Upper lobe of right lung (tissue), 1 donor: ENCODE measurements around the gene RBM24. TPM values are rescaled to one million over a fixed set of nuclear protein-coding genes. Genes with fewer than 3 reads are reported as not detected.
A peak's percentile ranks its signal among the peaks of the same experiment; 100 is the strongest.

ENCODE experiments used
- ATAC-seq: fragments of 200-7000 bp; cut with Tn5 transposase; one replicate; pipeline ENCODE4 v1.9.1; 2020; ENCODE audit warnings: mild to moderate bottlenecking, moderate library complexity
- DNase-seq: peaks from one replicate; pipeline ENCODE4 v3.0.0-alpha.2; 2020
- H3K27ac ChIP-seq: fragments of 200-600 bp; one replicate; pipeline ENCODE4 v1.8.0; 2022
- H3K27me3 ChIP-seq: fragments of 200-600 bp; one replicate; pipeline ENCODE4 v1.8.0; 2022; ENCODE audit warnings: mild to moderate bottlenecking
- H3K36me3 ChIP-seq: fragments of 200-600 bp; one replicate; pipeline ENCODE4 v1.8.0; 2022
- H3K4me1 ChIP-seq: fragments of 200-600 bp; one replicate; pipeline ENCODE4 v1.8.0; 2022
- H3K4me3 ChIP-seq: fragments of 200-600 bp; one replicate; pipeline ENCODE4 v1.8.0; 2022; ENCODE audit warnings: mild to moderate bottlenecking
- H3K9me3 ChIP-seq: fragments of 200-600 bp; one replicate; pipeline ENCODE4 v1.8.0; 2022
- intact Hi-C: fragments of 100-400 bp; cut with DNase I; formaldehyde crosslinking; loops from one replicate; pipeline ENCODE4 v1.11.0; 2022
- long read RNA-seq: library from polyadenylated mRNA; unstranded; transcript quantifications from one replicate; pipeline ENCODE4 v2.0.0, GENCODE V29; 2021
- total RNA-seq: library from RNA; stranded (reverse); fragmentation: NEBNext Ultra II Directional; extraction: Animal tissue kit (Norgen Biotek cat#: 25700); gene quantifications from one replicate; pipeline ENCODE4 v1.2.1, GENCODE V29; 2021
- TF ChIP-seq, protein P1 (sequence below): fragments of 200-600 bp; IDR thresholded peaks from one replicate; pipeline ENCODE4 v1.8.0; 2022; ENCODE audit warnings: antibody characterized with exemption
- donor health status: DM: no; HTN: yes; CAD: no; lungs with severe emphysema.

RBM24 gene
- total RNA-seq: 0.49 TPM
- long read RNA-seq: 0 reads

DNA sequence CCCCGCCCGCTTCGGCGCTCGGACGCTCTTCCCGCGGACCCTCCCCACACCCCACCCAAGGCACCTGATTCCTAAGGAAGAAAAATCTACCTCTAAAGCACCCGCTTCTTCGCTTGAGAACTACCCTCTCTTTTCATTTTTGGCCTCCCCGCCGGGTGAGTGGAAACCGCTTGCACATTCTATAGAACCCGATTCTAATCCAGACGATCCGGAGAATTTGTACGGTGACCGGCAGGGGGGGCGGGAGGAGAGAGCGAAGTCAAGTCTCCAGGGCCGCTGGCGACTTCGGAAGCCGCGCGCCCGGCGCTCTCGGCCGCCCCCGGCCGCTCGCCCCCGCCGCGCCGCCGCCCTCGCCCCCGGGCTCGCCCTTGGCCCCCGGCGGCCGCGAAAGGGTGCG lies at the start of gene RBM24:
RBM24 (plus strand) TSS at position 262 of the 397 bp plus-strand sequence. CDS start 221 bp downstream, outside the sequence.
- peaks cover 37% of the 10 kb centered on the region for H3K27me3 ChIP-seq
- H3K4me3 ChIP-seq: peak within 1 kb of the TSS; percentile 59
- intact Hi-C loops: no loop called here
- H3K36me3 ChIP-seq: no peaks in the 10 kb centered on the region
- TF ChIP-seq, protein P1, sequence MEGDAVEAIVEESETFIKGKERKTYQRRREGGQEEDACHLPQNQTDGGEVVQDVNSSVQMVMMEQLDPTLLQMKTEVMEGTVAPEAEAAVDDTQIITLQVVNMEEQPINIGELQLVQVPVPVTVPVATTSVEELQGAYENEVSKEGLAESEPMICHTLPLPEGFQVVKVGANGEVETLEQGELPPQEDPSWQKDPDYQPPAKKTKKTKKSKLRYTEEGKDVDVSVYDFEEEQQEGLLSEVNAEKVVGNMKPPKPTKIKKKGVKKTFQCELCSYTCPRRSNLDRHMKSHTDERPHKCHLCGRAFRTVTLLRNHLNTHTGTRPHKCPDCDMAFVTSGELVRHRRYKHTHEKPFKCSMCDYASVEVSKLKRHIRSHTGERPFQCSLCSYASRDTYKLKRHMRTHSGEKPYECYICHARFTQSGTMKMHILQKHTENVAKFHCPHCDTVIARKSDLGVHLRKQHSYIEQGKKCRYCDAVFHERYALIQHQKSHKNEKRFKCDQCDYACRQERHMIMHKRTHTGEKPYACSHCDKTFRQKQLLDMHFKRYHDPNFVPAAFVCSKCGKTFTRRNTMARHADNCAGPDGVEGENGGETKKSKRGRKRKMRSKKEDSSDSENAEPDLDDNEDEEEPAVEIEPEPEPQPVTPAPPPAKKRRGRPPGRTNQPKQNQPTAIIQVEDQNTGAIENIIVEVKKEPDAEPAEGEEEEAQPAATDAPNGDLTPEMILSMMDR: peak; percentile 27
- H3K9me3 ChIP-seq: no peaks in the 10 kb centered on the region
- H3K27ac ChIP-seq: no peak within 1 kb of the TSS
- ATAC-seq: peak; percentile 76
- peaks cover 15% of the 10 kb centered on the region for H3K4me1 ChIP-seq
- peak; percentile 82 for DNase-seq

DNA sequence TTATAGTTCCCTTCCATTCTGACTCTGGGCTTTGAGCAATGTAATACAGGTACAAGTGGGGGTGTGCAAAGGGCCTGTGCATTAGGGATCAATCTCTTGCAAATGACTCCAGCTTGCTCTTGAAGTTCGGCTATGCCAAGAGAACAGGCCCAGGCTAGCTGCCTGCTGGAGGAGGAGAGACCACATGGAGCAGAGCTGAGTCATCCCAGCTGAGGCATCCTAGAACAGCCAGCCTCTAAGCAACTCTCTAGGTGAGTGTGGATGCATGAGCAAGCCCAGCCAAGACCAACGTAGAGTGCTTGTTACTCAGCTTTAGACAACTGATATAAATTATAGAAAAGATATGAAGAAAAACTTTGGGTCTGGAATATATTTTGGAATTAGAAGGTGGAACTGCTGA lies 47.6 kb upstream of the RBM24 start:
- DNase-seq (no peak), ATAC-seq (no peak)
- TF ChIP-seq, protein P1: no peak
- Histone ChIP-seq H3K4me1 (no peaks in the 10 kb centered on the region), H3K36me3 (no peaks in the 10 kb centered on the region), H3K27me3 (peaks cover 5% of the 10 kb centered on the region), H3K27ac (no peak overlapping the region), H3K4me3 (no peak overlapping the region), H3K9me3 (no peaks in the 10 kb centered on the region)
- intact Hi-C loops: no loop called here

DNA sequence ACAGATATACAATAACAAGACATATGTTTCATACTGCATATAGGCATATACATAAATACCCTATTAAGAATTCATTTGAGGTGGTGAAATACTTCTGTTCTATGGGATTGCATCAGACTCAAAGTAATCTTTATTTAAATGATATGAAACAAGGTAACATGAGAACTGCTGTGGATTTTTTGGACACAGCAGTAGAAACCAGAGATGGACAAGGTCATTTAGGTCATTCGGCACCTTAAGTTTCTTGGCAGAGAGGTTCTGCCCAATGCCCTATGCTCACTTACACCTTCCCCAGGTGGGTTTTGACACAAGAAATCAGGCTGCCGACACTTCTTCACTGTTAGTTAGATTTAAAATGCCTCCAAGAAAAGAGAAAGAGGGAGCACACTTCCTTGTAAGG lies 43.9 kb upstream of the RBM24 start:
- TF ChIP-seq, protein P1: no peak
- intact Hi-C loops: no loop called here
- Histone ChIP-seq H3K4me3 (no peak overlapping the region), H3K27me3 (peaks cover 5% of the 10 kb centered on the region), H3K9me3 (no peaks in the 10 kb centered on the region), H3K27ac (no peak overlapping the region), H3K4me1 (no peaks in the 10 kb centered on the region), H3K36me3 (no peaks in the 10 kb centered on the region)
- ATAC-seq: no peak
- no peak for DNase-seq

DNA sequence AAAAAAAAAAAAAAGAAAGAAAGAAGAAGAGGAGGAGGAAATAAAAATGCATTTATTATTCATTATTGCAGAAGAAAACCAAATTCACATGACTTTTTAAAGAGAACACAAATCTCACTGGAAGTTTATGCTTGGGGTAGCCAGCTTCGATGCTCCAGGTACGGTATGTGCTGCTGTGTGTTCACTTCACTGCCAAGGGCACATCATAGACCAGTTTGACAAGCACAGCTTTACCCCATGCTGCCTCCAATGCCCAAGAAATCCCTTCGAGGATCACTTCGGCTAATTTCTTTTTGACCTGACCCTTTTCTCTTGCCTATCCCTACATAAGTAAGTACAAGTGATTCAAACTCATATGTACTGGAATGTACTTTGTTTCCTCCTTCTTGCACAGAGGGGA lies 41.9 kb upstream of the RBM24 start:
- TF ChIP-seq, protein P1: no peak
- no peak for DNase-seq
- H3K9me3 ChIP-seq: no peaks in the 10 kb centered on the region
- no peak for ATAC-seq
- intact Hi-C loops: no loop called here
- H3K4me3 ChIP-seq: no peak overlapping the region
- H3K4me1 ChIP-seq: no peaks in the 10 kb centered on the region
- H3K27me3 ChIP-seq: peaks cover 5% of the 10 kb centered on the region
- H3K36me3 ChIP-seq: no peaks in the 10 kb centered on the region
- no peak overlapping the region for H3K27ac ChIP-seq

DNA sequence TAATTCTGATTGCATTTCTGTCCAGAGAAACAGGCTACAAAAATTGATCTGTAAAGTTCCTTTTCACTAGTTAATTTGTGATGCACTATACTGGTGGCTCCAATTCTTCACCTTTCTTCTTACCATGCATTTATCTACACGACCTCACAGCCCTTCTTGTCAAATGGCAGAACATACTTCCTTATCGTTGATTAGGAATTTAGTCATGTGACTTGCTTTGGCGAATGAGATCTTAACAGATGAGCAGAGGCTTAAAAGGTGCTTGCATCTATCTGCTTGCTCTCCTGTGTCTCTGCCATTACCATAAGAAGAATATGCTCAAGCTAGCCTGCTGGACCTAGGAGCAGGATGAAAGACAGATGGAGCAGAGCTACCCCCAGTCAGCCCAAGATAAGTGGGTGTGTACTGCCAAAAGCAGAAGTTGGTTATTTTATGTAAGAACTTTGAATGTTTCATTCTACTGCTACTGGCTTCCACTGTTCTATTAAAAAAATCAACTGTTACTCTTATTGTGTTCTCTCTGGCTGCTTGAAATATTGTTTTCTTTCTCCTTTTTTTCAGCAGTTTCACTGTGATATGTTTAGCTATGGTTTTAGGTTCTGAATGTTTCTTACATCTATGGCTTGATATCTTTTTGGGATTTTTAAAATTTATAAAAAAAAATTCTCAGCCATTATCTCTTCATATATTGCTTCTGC lies 40.2 kb upstream of the RBM24 start:
- Histone ChIP-seq H3K9me3 (no peaks in the 10 kb centered on the region), H3K4me1 (no peaks in the 10 kb centered on the region), H3K36me3 (no peaks in the 10 kb centered on the region), H3K27me3 (no peaks in the 10 kb centered on the region), H3K27ac (no peak overlapping the region), H3K4me3 (no peak overlapping the region)
- intact Hi-C loops: no loop called here
- no peak for ATAC-seq
- no peak for DNase-seq
- TF ChIP-seq, protein P1: no peak
